Keratinocyte (primary cell): Measurements from ENCODE around the gene PIP4K2C. TPM values are rescaled to one million over a fixed set of nuclear protein-coding genes. Genes with fewer than 3 reads are reported as not detected.

ENCODE experiments used
- DNase-seq: peaks from one replicate; pipeline ENCODE4 v3.0.0-alpha.2; 2011; ENCODE audit warnings: low read depth, missing footprints, low spot score
- FAIRE-seq: peaks from 2 replicates; lab custom pipeline; 2011; peaks lifted over from hg19 to GRCh38; lab: Jason Lieb, UNC
- H2AFZ ChIP-seq: 2 replicates; pipeline ENCODE4 v1.6.0; 2012; ENCODE audit warnings: low read length, control low read depth, inconsistent platforms; ENCODE audit not compliant: control insufficient read depth
- H3K27ac ChIP-seq: 2 replicates; pipeline ENCODE4 v1.5.1; 2011; ENCODE audit warnings: low read length; ENCODE audit not compliant: control insufficient read depth, insufficient read depth
- H3K27me3 ChIP-seq: 3 replicates; pipeline ENCODE4 v1.6.0; 2011; ENCODE audit warnings: low read length; ENCODE audit not compliant: control insufficient read depth, insufficient read depth; ENCODE audit errors: extremely low read depth
- H3K36me3 ChIP-seq, 2 experiments: 2 replicates in 1 of 2; 3 replicates in 1 of 2; pipeline ENCODE4 v1.5.1; 2011; ENCODE audit warnings: low read length in 2 of 2, mild to moderate bottlenecking in 1 of 2; ENCODE audit not compliant: control insufficient read depth in 2 of 2, insufficient read depth in 2 of 2; ENCODE audit errors: extremely low read depth in 1 of 2
- H3K4me1 ChIP-seq: 3 replicates; pipeline ENCODE4 v1.5.1; 2011; ENCODE audit warnings: low read length; ENCODE audit not compliant: control insufficient read depth, insufficient read depth; ENCODE audit errors: extremely low read depth
- H3K4me2 ChIP-seq: 3 replicates; pipeline ENCODE4 v1.6.0; 2011; ENCODE audit warnings: low read depth, low read length; ENCODE audit not compliant: control insufficient read depth, insufficient read depth; ENCODE audit errors: extremely low read depth
- H3K4me3 ChIP-seq, 3 experiments: fragments of 200-600 bp in 1 of 3; sonication (generic) in 1 of 3; 2 replicates in 2 of 3; 3 replicates in 1 of 3; pipeline ENCODE4 v1.5.1; 2011 to 2016; ENCODE audit warnings: low read length in 3 of 3, mild to moderate bottlenecking in 3 of 3, control low read depth in 2 of 3, inconsistent platforms in 1 of 3, low read depth in 1 of 3, mixed read lengths in 1 of 3, mixed run types in 1 of 3, moderate library complexity in 1 of 3; ENCODE audit not compliant: control insufficient read depth in 2 of 3, insufficient read depth in 2 of 3; ENCODE audit errors: extremely low read depth in 1 of 3
- H3K79me2 ChIP-seq: 2 replicates; pipeline ENCODE4 v1.6.0; 2012; ENCODE audit warnings: low read length; ENCODE audit not compliant: control insufficient read depth, insufficient read depth
- H3K9ac ChIP-seq: 3 replicates; pipeline ENCODE4 v1.6.0; 2011; ENCODE audit warnings: low read length; ENCODE audit not compliant: control insufficient read depth, insufficient read depth; ENCODE audit errors: extremely low read depth
- H3K9me1 ChIP-seq: 3 replicates; pipeline ENCODE4 v1.6.0; 2011; ENCODE audit warnings: low read length; ENCODE audit not compliant: control insufficient read depth, insufficient read depth; ENCODE audit errors: extremely low read depth
- H3K9me3 ChIP-seq: 2 replicates; pipeline ENCODE4 v1.5.1; 2012; ENCODE audit warnings: low read depth, low read length; ENCODE audit not compliant: control insufficient read depth
- H4K20me1 ChIP-seq: 3 replicates; pipeline ENCODE4 v1.6.0; 2011; ENCODE audit warnings: low read length; ENCODE audit not compliant: control insufficient read depth, insufficient read depth; ENCODE audit errors: extremely low read depth
- CTCF ChIP-seq, 3 experiments: IDR thresholded peaks in 1 of 3; conservative IDR thresholded peaks in 1 of 3; optimal IDR thresholded peaks in 1 of 3; 2 replicates in 2 of 3; 3 replicates in 1 of 3; pipeline versions ENCODE3 to v1.5.1; 2011; ENCODE audit warnings: low read length in 3 of 3, mild to moderate bottlenecking in 3 of 3, moderate library complexity in 2 of 3, control low read depth in 1 of 3, inconsistent platforms in 1 of 3; ENCODE audit not compliant: insufficient read depth in 2 of 3; ENCODE audit errors: extremely low read depth in 1 of 3
- EZH2 ChIP-seq: IDR thresholded peaks from one replicate; pipeline ENCODE4 v1.6.1; 2012; ENCODE audit warnings: inconsistent platforms, mild to moderate bottlenecking, low read length, moderate library complexity
- dilution Hi-C: fragments of 300-500 bp; cut with MboI; formaldehyde crosslinking; loops from one replicate; pipeline ENCODE4 v1.7.0; 2020; ENCODE audit warnings: low sequenced_read_pairs; ENCODE audit not compliant: extremely low pct_ligation_motif_present
- polyA plus RNA-seq, 5 experiments: library from polyadenylated mRNA; depleted of rRNA in 3 of 5; stranded (reverse) in 3 of 5; stranded (forward) in 1 of 5; unstranded in 1 of 5; fragments of >200 nt; gene quantifications; 1 replicate in 1 of 5; 2 replicates in 3 of 5; 3 replicates in 1 of 5; pipeline versions ENCODE4 v1.2.1 to v1.2.3, GENCODE V29; 2011 to 2012; ENCODE audit warnings: missing spikeins in 2 of 5, low read depth in 1 of 5, low replicate concordance in 1 of 5

Gene PIP4K2C
- polyA plus RNA-seq, 1 donor (not counting 4 experiments of a cell fraction or from before 2014, with no cell fraction given), result 93.6 TPM

DNA sequence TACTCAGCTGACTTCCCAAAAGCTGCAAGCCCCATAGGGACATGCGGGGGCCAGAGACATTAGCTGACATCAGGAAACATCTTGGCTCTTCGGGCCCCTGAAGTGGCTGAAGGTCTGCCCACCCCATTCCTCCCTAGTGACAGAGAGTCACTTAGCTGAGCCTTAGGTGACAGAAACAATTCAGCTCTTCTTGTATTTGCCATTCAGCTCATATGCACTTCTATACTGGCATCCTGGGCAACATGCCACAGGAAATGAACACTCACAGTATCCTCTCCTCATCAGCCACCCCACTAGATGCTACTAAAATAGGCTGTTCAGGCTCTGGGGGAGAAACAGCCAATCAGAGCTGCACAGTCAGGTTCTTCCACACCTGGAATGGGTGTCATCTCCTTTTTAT, 47.4 kb upstream of the PIP4K2C start:
- no peaks in the 10 kb centered on the region for H3K9me3 ChIP-seq
- no peak overlapping the region for H3K4me3 ChIP-seq
- no peak overlapping the region for H3K4me2 ChIP-seq
- dilution Hi-C loops, result no loop called here
- H4K20me1 ChIP-seq, result peaks cover 7% of the 10 kb centered on the region
- peaks cover 33% of the 10 kb centered on the region for H3K79me2 ChIP-seq
- DNase-seq, result no peak
- peaks cover 20% of the 10 kb centered on the region for H3K4me1 ChIP-seq
- no peak overlapping the region for H3K9ac ChIP-seq
- H3K27ac ChIP-seq, result no peak overlapping the region
- H3K36me3 ChIP-seq, result peaks cover 19 to 20% of the 10 kb centered on the region in 2 experiments
- H2AFZ ChIP-seq, result no peak overlapping the region
- TF ChIP-seq CTCF (optimal IDR thresholded peaks at IDR 0.05 in 1 of 3, IDR thresholded peaks at IDR 0.05 in 1 of 3, conservative IDR thresholded peaks at IDR 0.05 in 1 of 3; ENCODE audit: extremely low read depth in 1 of 3, insufficient read depth in 2 of 3, low read length in 3 of 3) (no peak), EZH2 (no peak)
- peaks cover 4% of the 10 kb centered on the region for H3K27me3 ChIP-seq
- peaks cover 3% of the 10 kb centered on the region for H3K9me1 ChIP-seq
- FAIRE-seq, result no peak

GRCh38 chr12:57545809-57546437, 45.1 kb upstream of the PIP4K2C start:
- Histone ChIP-seq H3K27ac (peak overlapping the region; percentile 87), H3K4me2 (peak overlapping the region; percentile 95), H3K4me3 (peak overlapping the region; percentile 84 to 98 (median 93)), H2AFZ (peak overlapping the region; percentile 19), H3K4me1 (peaks cover 20% of the 10 kb centered on the region), H3K27me3 (peaks cover 26% of the 10 kb centered on the region), H3K9me3 (no peaks in the 10 kb centered on the region), H4K20me1 (peaks cover 7% of the 10 kb centered on the region), H3K9ac (peak overlapping the region; percentile 93), H3K79me2 (peaks cover 33% of the 10 kb centered on the region), H3K9me1 (peaks cover 3% of the 10 kb centered on the region), H3K36me3 (peaks cover 12 to 13% of the 10 kb centered on the region in 2 experiments)
- FAIRE-seq, result peak; percentile 82
- DNase-seq, result no peak
- dilution Hi-C loops, result no loop called here
- TF ChIP-seq CTCF (optimal IDR thresholded peaks at IDR 0.05 in 1 of 3, IDR thresholded peaks at IDR 0.05 in 1 of 3, conservative IDR thresholded peaks at IDR 0.05 in 1 of 3; ENCODE audit: extremely low read depth in 1 of 3, insufficient read depth in 2 of 3, low read length in 3 of 3) (no peak), EZH2 (no peak)
